ENCODE results near the gene P2RY4. TPM values are rescaled to one million over a fixed set of nuclear protein-coding genes. Genes with fewer than 3 reads are reported as not detected.
"Not testable (repeated sequence)": the region's sequence is repeated elsewhere in the genome, so short reads cannot be mapped to it uniquely, and the experiment has no call there.

Gene P2RY4
- total and polyA plus RNA-seq, 2 donors (not counting 3 experiments of a cell fraction or from before 2014, with no cell fraction given), result 0.22 TPM; not detected in 1

DNA sequence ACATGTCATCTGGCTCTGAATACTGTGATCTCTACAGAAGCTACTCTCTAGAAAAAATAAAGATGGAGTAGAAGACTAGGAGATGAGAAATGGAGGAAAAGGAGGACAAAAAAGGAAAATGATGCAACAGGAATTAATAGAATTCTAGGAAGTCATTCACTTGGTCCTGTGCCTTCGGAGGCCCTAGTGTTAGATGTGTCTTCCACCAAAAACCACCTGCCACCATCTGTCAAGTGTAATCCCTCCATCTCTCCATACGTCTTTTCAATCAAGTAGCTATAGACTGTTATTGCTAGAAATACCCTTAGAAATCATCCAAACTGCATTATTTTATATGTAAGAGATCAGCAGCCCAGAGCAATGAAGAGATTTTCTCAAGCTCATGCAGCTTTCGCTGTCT is 19.1 kb upstream of the P2RY4 start:
- H3K4me3 ChIP-seq (replicated peaks in 1 of 3; ENCODE audit: insufficient read depth in 1 of 3, low read depth in 1 of 3, low read length in 3 of 3), result no peak overlapping the region
- DNase-seq (ENCODE audit: low read depth, low spot score), result no peak
- POLR2A ChIA-PET, result no interaction called here
- no peaks in the 10 kb centered on the region for H4K20me1 ChIP-seq (replicated peaks; ENCODE audit: control insufficient read depth, extremely low read depth, insufficient read depth, low read length)
- H3K9me3 ChIP-seq (replicated peaks; ENCODE audit: control insufficient read depth, insufficient read depth, low read length), result no peaks in the 10 kb centered on the region
- CTCF ChIA-PET, result no interaction called here
- TF ChIP-seq POLR2AphosphoS5 (IDR thresholded peaks at IDR 0.05; ENCODE audit: insufficient read depth, low read depth, low read length), result no peak
- TF ChIP-seq FOS (IDR thresholded peaks at IDR 0.05; ENCODE audit: borderline replicate concordance, insufficient read depth, low read length), result no peak
- no peak overlapping the region for H3K9ac ChIP-seq (replicated peaks; ENCODE audit: extremely low read depth, insufficient read depth, low read length)
- no peak for FAIRE-seq
- intact Hi-C loops (cut with micrococcal nuclease), result no loop called here
- H2AFZ ChIP-seq (ENCODE audit: low read depth, low read length), result no peak overlapping the region
- H3K79me2 ChIP-seq (ENCODE audit: control insufficient read depth, insufficient read depth, low read length), result no peaks in the 10 kb centered on the region
- no peaks in the 10 kb centered on the region for H3K9me1 ChIP-seq (replicated peaks; ENCODE audit: control insufficient read depth, extremely low read depth, insufficient read depth, low read length)
- H3K27me3 ChIP-seq (ENCODE audit: control insufficient read depth in 2 of 2, insufficient read depth in 2 of 2, low read length in 2 of 2), result no peaks in the 10 kb centered on the region
- no peak overlapping the region for H3K4me2 ChIP-seq (ENCODE audit: insufficient read depth, low read length)
- no peak overlapping the region for H3K27ac ChIP-seq (ENCODE audit: insufficient read depth, low read depth, low read length)
- BruUV-seq (replicated peaks), result no TSS peak
- H3K4me1 ChIP-seq (ENCODE audit: control insufficient read depth, extremely low read depth, insufficient read depth, low read length), result no peaks in the 10 kb centered on the region
- no peaks in the 10 kb centered on the region for H3K36me3 ChIP-seq (ENCODE audit: control insufficient read depth in 2 of 2, extremely low read depth in 1 of 2, insufficient read depth in 2 of 2, low read length in 2 of 2)
- dilution Hi-C loops (cut with MboI; ENCODE audit: extremely low pct_ligation_motif_present, low sequenced_read_pairs), result no loop called here

DNA sequence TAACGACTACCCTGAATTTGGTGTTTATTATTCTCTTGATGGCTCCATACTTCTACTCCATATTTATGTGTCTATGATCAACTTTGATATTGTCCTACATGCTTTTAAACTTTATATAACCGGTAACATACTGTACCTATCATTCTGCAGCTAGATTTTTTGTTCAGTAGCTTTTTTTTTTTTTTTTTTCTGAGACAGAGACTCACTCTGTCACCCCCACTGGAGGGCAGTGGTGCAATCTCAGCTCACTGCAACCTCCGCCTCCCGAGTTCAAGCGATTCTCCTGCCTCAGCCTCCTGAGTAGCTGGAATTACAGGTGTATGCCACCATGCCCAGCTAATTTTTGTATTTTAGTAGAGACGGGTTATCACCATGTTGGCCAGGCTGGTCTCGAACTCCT is 14.0 kb upstream of the P2RY4 start:
- not testable (repeated sequence) for H3K9me3 ChIP-seq (replicated peaks; ENCODE audit: control insufficient read depth, insufficient read depth, low read length)

More for the DNA sequence above, 14.0 kb upstream of the P2RY4 start:
- dilution Hi-C loops (cut with MboI; ENCODE audit: extremely low pct_ligation_motif_present, low sequenced_read_pairs); BruUV-seq (replicated peaks); FAIRE-seq; H3K9ac ChIP-seq (replicated peaks; ENCODE audit: extremely low read depth, insufficient read depth, low read length); H3K4me1 ChIP-seq (ENCODE audit: control insufficient read depth, extremely low read depth, insufficient read depth, low read length); H3K36me3 ChIP-seq (ENCODE audit: control insufficient read depth in 2 of 2, extremely low read depth in 1 of 2, insufficient read depth in 2 of 2, low read length in 2 of 2); H4K20me1 ChIP-seq (replicated peaks; ENCODE audit: control insufficient read depth, extremely low read depth, insufficient read depth, low read length); POLR2A ChIA-PET; intact Hi-C loops (cut with micrococcal nuclease); H3K9me1 ChIP-seq (replicated peaks; ENCODE audit: control insufficient read depth, extremely low read depth, insufficient read depth, low read length); H3K27ac ChIP-seq (ENCODE audit: insufficient read depth, low read depth, low read length); DNase-seq (ENCODE audit: low read depth, low spot score); H3K4me2 ChIP-seq (ENCODE audit: insufficient read depth, low read length); H3K4me3 ChIP-seq (replicated peaks in 1 of 3; ENCODE audit: insufficient read depth in 1 of 3, low read depth in 1 of 3, low read length in 3 of 3); H2AFZ ChIP-seq (ENCODE audit: low read depth, low read length); H3K79me2 ChIP-seq (ENCODE audit: control insufficient read depth, insufficient read depth, low read length); H3K27me3 ChIP-seq (ENCODE audit: control insufficient read depth in 2 of 2, insufficient read depth in 2 of 2, low read length in 2 of 2): not testable (repeated sequence)
- CTCF ChIA-PET, result interaction anchor here (1.0 kb wide), 1 partner anchor 16 kb away, joined by 5 read pairs; the partner anchor contains the start of genes KIF4A and PDZD11

All from endothelial cell of umbilical vein (primary cell).